NCI-H82 treated with DMSO at 0.1 percent for 48 hours (cell line): ENCODE data around the gene ERBB4.
A peak's percentile ranks its signal among the peaks of the same experiment; 100 is the strongest.
"Not testable (repeated sequence)": the region's sequence is repeated elsewhere in the genome, so short reads cannot be mapped to it uniquely, and the experiment has no call there.

ENCODE experiments used
- DNase-seq: peaks from one replicate; lab custom pipeline; 2025; ENCODE audit not compliant: unreplicated experiment; lab: John Stamatoyannopoulos, UW

Gene ERBB4

DNA sequence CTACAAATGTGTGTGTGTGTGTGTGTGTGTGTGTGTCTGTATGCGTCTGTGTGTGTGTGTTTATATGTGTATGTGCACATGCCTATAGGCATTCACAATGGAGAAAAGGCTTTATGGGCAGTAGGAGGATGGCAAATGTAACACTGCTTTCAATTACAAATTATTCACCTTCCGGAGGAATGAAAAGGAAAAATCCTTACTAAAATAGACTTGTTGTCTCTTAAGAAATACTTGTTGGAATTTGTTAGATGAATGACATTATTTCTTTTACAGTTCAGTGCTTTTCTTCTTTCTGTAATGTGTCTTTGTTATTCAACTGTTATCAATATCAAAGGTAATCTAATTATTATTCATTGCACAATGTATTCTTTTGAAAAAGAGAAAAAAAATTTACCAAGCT lies 874.3 kb downstream of the ERBB4 start:
- DNase-seq: no peak

DNA sequence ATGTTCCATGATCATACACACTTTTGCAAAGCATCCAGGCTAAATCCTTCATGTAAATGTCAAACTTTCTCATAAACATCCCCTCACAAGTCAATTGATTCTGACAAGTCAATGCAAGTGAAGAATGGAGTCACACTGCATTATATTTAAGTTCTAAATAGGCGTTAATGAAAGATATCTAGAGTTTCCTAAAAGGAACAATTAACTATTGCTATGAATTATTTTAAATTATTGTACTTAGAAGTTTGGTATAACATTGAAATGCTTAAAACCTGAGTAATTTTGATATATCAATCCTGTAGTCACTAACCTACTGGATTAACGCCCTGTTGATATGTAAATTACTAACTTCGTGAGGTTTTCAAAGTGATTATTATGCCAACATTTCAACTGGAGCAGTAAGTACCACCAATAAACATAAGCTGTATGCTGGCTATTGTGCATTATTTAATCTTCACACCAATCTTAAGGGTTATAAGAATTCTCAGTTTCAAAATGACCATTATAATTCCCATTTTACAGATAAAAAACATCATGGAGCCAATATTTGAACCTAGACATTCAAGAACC lies 884.3 kb downstream of the ERBB4 start:
- DNase-seq: no peak

DNA sequence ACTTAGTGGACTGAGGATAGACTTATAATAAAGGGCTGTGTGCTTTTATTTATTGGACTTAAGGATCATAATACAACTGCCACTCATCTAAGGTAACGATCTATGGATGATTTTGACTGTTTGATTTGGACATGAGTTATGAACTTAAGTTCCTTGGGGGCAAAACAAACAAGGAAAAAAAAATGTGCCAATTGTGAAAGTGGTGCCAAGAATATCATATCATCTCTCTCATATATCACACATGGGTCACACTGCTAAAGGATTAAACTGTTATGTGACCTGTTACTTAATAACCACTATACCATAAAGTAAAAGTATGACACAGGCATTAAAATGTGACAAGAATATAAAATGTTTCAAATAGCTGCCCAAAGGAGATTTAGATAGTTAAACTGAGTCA lies 886.3 kb downstream of the ERBB4 start:
- no peak for DNase-seq

DNA sequence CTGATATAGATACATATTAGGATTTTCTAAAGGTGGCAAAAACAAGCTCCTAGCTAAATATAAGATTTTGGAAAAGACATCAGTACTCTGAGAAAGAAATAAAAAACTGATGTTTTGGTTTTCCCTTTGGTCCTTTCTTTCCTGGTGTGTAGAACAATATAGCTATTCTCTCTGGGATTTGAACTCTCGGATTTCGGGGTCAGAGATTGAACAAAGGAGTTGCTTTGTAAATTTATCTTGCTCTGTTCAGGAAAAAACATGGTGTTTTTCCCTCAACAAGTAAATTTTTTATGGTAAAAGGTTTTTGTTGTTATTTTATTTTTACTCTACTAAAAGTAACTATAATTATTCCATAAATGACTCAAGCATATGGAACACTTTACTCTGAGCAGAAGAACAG lies 889.3 kb downstream of the ERBB4 start:
- DNase-seq: no peak

DNA sequence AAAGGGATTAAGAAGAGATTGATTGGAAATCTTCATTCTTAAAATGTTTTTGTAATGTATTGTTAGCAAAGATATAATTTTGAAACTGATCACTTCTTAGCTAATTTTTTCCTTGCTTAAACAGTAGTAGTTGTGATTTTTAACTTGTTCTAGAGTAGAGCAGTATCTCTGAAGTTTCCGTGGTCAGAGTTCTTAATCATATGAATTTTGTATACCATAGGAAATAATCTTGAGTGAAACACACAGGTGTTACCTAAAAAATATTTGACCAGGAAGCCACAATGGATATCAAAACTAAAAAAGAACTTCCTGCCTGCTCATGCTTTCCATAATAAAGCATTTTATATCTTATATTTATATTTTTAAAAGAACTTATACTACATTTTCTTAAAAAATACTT lies 907.1 kb downstream of the ERBB4 start:
- DNase-seq: no peak

DNA sequence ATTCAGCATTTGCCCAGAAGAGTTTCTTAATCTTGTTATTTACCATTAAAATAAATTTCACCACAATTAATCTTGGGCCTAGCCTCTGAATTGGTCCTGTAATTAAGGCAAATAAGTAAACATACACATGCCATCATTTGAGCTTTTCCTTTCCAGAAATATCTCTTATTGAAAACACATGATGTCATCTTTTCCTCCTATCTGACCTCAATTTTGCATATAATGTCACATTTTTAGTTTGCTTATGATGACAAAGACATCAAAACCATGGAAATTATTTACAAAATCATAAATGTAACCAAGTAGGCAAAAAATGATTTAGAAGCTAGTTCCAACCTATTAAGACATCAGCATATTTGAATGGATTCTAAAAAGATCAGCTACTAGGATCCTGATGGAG lies 915.5 kb downstream of the ERBB4 start:
- no peak for DNase-seq

DNA sequence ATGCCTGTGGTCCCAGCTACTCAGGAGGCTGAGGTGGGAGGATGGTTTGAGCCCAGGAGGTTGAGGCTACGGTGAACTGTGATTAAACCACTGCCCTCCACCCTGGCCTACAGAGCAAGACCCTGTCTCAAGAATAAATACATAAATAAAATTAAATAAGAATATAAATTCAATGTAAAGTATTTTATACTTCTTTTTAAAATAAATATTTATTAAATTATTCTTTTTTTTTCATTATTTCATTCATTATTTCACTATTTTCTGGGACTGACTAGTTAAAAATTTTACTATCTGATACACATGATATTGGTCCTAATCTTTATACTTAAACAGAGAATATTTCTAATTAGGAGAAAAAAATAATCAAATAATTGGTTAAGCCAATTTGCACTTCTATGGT lies 917.6 kb downstream of the ERBB4 start:
- no peak for DNase-seq

DNA sequence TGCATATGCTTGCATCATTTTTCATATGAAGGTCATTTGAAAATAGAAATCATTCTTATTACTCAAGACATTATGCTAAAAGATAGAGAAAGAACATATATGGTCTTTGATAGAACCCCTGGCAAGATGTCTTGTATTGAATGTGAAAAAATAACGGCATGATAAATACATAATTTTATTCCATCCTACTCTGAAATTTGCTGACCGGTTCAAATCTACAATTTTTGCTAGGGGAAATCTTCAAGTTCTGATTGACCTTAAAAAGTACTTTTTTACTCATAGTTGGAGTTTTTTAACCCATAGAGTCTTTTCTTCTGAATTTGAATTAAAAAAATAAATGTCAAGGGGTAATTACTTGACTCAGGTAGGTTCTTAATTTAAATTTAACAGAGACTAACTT lies 920.8 kb downstream of the ERBB4 start:
- DNase-seq: no peak

DNA sequence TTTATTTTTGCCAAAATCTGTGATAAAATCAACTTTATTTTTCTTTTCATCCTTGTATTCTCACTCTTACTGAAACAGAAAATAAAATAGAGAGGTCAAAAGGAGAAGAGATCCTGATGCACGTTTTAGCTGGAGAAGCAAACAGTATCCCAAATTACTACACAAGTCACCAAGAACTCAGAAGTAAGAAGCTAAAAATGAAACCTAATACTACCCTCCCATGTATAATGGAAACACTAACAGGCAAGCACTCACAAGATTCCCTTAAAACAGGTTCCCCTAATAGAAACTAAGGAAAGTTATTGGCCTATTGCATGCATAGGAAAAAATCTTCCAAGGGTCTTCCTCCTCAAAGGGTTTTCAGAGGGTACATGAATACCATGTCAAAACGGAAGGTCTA lies 927.0 kb downstream of the ERBB4 start:
- no peak for DNase-seq

DNA sequence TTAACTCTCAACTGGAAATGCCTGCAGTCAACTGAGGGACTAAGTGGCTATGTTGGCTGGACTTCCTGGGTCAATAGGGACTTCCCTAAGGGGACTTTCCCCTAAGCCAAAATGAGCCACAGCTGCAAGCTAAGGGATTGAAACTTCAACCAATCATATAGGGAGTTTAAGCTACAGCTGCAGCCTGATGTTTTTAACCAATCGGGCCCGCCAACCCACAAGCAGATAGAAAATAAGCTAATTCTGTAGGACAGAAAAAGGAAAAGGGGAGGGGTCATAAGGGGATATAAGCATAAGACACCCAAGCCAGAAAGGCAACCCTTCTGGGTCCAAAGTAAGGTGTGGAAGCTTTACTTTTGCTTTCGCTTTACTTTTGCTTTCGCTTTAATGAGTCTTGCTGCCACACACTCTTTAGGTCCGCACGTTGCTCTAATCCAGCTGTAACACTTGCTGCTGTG lies 927.5 kb downstream of the ERBB4 start:
- no peak for DNase-seq

DNA sequence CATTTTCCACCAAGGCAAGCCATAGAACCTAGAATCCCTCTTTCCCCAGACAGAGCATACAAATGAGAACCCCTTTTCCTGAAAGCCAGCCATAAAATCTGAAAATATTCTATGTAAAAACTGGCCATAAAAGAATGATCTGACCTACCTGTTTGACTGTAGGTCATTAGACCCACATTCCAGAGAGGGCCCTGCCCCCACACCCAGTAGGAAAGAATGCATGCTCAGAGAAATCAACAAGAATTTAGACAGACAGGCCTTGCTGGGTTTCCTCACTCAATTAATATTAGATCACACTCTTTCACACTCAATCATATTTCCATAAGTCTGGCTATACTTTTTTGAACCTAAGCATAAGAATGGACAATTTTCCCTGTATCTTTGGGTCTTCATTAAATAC lies 929.5 kb downstream of the ERBB4 start:
- DNase-seq: no peak

DNA sequence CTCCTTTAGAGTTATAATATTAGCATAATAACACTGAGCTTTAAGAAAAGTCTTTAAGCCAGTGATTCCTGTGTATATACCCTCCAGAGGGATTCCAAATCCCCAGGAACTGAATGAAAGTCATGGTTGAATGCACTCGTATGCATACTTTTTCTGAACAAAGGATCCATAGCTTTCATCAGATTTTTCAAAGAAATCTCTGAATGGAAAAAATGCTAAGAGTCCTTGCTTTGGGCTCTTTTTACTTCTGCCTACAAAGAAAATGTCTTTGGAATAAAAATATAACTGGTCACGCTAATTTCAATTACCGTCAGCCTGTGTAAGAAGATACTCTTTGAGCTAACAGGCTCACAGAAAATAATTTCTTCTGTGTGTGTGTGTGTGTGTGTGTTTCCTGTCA lies 939.5 kb downstream of the ERBB4 start:
- peak; percentile 4 for DNase-seq

DNA sequence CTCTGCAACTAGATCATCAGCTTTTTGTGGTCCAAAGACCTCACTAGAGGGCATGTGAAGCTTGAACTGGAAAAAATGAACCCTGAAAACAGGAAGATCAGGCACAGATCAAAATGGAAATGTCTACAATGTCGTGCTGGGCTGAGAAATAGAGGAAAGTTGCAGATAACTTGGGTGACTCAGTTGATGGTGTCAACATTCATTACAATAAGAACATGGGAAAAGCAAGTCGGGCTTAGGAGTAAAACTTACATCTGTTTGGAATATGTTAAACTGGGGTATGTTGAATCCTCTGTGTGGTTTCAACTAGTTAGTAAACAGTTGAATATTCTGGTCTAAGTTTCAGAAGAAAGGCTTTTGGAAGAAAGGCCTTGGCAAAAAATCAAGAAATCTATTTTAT lies 940.4 kb downstream of the ERBB4 start:
- DNase-seq: no peak

DNA sequence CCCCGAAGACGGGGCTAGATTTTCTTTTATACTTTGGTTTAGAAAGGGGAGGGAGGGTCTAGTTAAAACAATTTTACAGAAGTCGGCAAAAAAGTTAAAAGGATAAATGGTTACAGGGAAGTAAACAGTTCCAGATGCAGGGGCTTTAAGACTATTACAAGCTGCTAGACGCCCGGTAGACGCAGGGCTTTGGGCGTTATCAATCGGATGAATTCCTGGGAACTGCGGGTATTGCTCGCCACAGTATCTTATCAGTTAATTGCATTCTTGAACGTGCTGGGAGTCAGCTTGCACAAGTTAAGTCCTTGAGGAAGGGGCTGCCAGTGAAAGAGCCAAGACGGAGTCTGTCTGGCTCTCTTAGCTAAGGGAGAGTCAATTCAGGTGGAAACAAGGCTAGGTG lies 946.6 kb downstream of the ERBB4 start:
- peak; percentile 21 for DNase-seq

DNA sequence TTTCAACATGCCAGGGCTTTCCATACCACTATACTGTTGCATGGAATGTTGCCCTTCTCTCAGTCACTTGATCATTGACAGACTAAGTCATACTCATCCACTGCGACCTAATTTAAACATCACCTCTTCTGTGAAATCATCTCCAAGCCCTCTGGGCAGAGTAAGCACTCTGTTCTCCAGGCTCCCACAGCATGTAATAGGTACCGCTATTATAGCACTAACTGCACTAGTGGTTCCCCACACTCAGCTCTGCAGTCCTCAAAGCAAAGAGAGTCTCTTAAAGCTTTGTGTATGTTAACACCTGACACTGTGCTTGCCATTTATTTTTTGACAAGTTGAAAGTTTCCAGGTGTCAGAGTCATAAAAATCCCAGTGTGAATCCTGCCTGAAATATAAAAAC lies 947.2 kb downstream of the ERBB4 start:
- DNase-seq: peak; percentile 10

DNA sequence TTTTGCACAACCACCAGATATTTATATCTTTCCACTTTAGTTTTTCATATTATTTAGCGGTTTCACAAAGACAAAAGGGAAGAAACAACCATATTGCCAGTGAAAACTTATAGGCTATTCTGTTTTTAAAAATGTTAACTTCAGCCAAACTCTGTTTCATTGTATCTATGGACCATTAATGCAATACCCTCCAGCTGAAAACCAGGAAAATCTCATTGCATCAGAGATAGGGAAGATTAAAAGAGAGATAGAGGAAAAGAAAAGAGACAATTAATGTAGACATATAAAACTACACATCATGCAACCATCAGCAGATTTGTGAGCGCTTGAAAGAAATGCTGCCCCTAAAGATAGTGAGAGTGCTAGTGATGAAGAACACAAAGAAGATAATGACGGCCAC lies 970.2 kb downstream of the ERBB4 start:
- DNase-seq: no peak

DNA sequence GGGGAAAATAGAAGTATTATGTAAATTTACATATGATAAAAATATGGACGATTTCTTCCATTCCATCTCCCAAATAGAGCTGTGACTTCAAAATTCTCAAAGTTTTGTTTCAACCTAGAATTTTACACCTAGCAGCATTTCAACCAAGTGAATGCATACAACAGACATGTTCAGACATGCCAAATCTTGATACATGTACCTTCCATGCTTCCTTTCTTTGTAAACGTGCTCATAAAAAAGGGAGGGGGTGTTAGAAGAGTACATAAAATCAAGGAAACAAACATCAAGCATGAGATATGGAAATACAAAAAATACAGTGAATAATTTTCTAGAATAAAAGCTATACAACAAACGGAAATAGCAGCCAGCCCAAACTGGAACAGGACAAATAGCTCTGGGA lies 974.2 kb downstream of the ERBB4 start:
- no peak for DNase-seq

DNA sequence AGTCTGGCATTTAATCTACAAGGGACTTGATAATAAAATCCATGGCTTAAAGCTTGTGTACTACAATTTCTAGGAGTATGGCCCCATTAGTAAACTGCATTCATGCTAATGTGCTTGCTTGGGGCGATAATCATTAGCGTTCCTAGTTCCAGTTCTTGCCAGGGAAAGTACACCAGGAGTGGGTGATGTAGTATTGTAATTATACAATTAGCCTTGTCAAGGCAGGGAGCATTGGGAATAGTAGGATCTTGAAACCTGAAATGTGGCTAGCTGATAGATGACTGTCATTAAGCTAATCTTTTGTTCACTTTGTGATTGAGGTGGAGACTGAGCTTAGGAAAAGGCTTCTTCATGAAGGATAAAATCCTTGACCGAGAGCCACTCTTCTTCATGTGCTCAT lies 993.0 kb downstream of the ERBB4 start:
- no peak for DNase-seq

DNA sequence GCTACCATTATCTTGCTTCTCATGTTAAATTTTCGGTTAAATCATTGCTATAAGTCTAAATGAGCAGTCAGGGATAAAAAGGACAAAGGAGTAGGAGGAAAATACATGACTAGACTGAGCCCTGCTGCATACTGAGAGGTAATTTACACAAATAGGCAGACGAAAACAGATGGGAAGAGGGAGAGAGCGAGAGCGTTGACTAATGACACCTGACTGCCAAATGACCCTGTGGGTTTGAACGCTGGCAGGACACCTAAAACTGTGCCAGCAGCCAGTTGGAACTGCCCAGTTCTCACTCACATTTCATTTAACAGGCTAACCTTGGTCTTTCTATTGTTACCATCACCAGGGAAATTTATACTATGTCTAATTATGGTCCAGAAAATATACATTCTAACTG lies 1004.0 kb downstream of the ERBB4 start:
- DNase-seq: no peak

DNA sequence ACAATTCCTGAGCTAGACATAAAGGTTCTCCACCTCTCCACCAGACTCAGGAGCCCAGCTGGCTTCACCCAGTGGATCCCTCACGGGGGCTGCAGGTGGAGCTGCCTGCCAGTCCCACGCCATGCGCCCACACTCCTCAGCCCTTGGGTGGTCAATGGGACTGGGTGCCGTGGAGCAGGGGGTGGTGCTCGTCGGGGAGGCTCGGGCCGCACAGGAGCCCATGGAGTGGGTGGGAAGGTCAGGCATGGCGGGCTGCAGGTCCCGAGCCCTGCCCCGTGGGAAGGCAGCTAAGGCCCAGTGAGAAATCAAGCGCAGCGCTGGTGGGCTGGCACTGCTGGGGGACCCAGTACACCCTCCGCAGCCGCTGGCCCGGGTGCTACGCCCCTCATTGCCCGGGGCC lies 1014.4 kb downstream of the ERBB4 start:
- not testable (repeated sequence) for DNase-seq

DNA sequence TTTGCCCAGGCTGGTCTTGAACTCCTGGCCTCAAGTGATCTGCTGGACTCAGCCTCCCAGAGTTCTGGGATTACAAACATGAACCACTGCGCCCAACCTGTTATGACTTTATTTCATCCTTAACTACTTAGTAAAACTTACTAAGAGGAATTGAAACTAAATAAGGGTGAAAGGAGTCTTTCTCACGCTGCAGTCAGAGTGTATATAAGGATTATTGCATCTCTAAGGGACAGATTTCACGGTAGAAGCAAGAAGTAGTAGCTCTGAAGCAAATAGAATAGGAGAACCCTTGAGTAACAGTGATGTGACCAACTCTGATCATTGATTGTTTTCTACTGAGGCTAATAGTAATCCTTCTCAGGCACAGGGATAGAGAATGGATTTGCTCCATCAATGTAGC lies 1022.1 kb downstream of the ERBB4 start:
- no peak for DNase-seq

DNA sequence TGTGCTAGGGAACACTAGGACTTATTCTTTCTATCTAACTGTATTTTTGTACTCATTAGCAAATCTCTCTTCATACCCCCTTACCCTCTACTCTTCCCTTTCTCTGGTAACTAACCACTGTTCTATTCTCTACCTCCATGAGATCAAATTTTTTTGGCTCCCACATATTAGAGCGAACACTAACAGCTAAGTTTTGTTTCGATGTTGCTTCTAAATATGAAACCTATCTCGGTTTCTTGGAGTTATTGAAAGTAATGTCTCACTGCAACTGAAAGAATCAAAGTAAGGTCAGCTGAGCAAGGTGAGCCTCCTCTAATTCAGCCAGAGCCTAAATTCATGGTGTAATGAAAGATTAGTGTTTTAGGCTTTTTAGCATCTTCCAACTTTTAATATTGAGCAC lies 1024.6 kb downstream of the ERBB4 start:
- DNase-seq: no peak

DNA sequence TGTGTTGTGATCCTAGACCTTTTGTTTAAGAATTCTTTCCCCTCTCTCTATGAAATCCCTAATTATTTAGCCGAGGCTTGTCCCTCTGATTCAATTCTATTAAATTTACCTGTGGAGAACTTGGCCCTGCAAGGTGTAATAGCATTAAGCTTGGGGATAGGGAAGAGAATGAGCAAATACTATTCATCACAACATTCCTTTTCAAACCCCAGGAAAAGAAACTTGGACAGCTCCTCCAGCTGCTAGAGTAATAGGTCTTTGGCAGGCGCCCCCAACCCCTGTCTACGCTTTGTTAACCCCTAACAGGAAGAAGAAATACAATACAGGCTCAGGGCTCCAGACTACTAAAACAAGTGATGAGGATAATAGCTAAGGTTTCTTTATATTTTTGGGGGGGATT lies 1025.2 kb downstream of the ERBB4 start:
- DNase-seq: no peak

DNA sequence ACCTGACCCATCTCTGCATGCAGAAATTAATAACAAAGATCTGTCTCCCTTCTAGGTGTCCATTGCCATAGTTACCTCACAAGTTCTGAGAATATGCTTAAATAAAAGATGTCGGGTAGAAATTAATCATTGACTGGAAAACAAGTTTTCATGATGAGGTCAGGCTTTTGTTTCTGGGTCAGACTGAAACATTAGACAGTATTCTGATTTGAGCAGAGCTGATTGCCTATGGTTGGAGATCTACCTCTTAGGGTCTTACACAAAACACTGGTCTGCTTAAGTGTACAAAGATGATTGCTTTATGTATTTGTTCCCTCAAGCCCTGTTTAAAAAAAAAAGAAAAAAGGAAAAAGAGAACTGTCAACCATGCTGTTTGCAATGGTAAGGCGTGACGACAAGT lies 1025.8 kb downstream of the ERBB4 start:
- DNase-seq: no peak
